Measurements from ENCODE around the gene UBASH3A.

DNA sequence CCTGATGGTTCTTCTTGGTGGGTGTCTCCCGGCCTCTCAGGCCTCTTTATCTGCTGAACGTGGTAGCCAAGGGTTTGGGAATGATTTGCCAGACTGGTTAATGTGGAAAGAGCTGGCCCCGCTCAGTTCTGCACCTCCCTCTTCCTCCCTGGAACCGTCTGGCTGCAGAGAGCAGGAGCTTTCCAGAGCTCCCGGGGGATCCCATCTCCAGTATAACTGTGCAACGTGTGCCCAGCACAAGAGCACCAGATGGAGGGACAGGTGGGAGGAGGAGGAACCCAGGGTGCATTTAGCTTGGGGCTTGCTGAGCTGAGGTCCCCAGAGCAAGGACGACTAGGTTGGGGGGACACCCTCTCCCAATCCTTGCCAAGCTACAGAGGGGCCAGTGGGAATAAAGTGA, 42.4 kb upstream of the UBASH3A start:
- TF ChIP-seq EZH2phosphoT487 (IDR thresholded peaks at IDR 0.05; ENCODE audit: borderline replicate concordance) (no peak), POLR2A (IDR thresholded peaks at IDR 0.05; ENCODE audit: borderline replicate concordance, extremely low read depth, insufficient read depth, insufficient read length) (no peak)
- TF ChIP-seq, protein P1, sequence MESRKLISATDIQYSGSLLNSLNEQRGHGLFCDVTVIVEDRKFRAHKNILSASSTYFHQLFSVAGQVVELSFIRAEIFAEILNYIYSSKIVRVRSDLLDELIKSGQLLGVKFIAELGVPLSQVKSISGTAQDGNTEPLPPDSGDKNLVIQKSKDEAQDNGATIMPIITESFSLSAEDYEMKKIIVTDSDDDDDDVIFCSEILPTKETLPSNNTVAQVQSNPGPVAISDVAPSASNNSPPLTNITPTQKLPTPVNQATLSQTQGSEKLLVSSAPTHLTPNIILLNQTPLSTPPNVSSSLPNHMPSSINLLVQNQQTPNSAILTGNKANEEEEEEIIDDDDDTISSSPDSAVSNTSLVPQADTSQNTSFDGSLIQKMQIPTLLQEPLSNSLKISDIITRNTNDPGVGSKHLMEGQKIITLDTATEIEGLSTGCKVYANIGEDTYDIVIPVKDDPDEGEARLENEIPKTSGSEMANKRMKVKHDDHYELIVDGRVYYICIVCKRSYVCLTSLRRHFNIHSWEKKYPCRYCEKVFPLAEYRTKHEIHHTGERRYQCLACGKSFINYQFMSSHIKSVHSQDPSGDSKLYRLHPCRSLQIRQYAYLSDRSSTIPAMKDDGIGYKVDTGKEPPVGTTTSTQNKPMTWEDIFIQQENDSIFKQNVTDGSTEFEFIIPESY (IDR thresholded peaks at IDR 0.05; ENCODE audit: extremely low read depth, insufficient replicate concordance, low read length), result no peak
- TF ChIP-seq, protein P2, sequence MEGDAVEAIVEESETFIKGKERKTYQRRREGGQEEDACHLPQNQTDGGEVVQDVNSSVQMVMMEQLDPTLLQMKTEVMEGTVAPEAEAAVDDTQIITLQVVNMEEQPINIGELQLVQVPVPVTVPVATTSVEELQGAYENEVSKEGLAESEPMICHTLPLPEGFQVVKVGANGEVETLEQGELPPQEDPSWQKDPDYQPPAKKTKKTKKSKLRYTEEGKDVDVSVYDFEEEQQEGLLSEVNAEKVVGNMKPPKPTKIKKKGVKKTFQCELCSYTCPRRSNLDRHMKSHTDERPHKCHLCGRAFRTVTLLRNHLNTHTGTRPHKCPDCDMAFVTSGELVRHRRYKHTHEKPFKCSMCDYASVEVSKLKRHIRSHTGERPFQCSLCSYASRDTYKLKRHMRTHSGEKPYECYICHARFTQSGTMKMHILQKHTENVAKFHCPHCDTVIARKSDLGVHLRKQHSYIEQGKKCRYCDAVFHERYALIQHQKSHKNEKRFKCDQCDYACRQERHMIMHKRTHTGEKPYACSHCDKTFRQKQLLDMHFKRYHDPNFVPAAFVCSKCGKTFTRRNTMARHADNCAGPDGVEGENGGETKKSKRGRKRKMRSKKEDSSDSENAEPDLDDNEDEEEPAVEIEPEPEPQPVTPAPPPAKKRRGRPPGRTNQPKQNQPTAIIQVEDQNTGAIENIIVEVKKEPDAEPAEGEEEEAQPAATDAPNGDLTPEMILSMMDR (IDR thresholded peaks at IDR 0.05 in 2 of 3, conservative IDR thresholded peaks at IDR 0.05 in 1 of 3; ENCODE audit: borderline replicate concordance in 1 of 3, insufficient read depth in 1 of 3, low read depth in 2 of 3, low read length in 2 of 3), result no peak
- TF ChIP-seq, protein P3, sequence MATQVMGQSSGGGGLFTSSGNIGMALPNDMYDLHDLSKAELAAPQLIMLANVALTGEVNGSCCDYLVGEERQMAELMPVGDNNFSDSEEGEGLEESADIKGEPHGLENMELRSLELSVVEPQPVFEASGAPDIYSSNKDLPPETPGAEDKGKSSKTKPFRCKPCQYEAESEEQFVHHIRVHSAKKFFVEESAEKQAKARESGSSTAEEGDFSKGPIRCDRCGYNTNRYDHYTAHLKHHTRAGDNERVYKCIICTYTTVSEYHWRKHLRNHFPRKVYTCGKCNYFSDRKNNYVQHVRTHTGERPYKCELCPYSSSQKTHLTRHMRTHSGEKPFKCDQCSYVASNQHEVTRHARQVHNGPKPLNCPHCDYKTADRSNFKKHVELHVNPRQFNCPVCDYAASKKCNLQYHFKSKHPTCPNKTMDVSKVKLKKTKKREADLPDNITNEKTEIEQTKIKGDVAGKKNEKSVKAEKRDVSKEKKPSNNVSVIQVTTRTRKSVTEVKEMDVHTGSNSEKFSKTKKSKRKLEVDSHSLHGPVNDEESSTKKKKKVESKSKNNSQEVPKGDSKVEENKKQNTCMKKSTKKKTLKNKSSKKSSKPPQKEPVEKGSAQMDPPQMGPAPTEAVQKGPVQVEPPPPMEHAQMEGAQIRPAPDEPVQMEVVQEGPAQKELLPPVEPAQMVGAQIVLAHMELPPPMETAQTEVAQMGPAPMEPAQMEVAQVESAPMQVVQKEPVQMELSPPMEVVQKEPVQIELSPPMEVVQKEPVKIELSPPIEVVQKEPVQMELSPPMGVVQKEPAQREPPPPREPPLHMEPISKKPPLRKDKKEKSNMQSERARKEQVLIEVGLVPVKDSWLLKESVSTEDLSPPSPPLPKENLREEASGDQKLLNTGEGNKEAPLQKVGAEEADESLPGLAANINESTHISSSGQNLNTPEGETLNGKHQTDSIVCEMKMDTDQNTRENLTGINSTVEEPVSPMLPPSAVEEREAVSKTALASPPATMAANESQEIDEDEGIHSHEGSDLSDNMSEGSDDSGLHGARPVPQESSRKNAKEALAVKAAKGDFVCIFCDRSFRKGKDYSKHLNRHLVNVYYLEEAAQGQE (IDR thresholded peaks at IDR 0.05; ENCODE audit: low read depth), result no peak

Measured in HCT116 (cell line).